Measurements from ENCODE around the gene IDH2.

GRCh38 chr15:90126596-90127435, 24.5 kb upstream of the IDH2 start:
- no peak for TF ChIP-seq POLR2AphosphoS5 (IDR thresholded peaks at IDR 0.05)
- TF ChIP-seq CTCF (IDR thresholded peaks at IDR 0.05), result no peak

Measured in breast epithelium (tissue), 3 donors.